Pancreas (tissue), 10 donors: ENCODE results near the gene GAS1. TPM values are rescaled to one million over a fixed set of nuclear protein-coding genes. Genes with fewer than 3 reads are reported as not detected.

ENCODE experiments used
- ATAC-seq, 4 donors: fragments of 200-7000 bp; cut with Tn5 transposase; one replicate each; pipeline versions ENCODE4 v1.8.0 to v1.9.1; 2020; ENCODE audit warnings: mild to moderate bottlenecking in 4 of 4, moderate library complexity in 4 of 4
- DNase-seq, 6 donors: peaks; one replicate each; pipeline ENCODE4 v3.0.0-alpha.2; 2020
- FAIRE-seq: peaks from 2 replicates; lab custom pipeline; 2012; peaks lifted over from hg19 to GRCh38; lab: Jason Lieb, UNC
- H3K27ac ChIP-seq, 4 donors: fragments of 200-600 bp; sonication (generic); 1 replicate in 3 of 4; 2 replicates in 1 of 4; pipeline versions ENCODE4 v1.5.0 to v1.8.0; 2020
- H3K27me3 ChIP-seq, 4 donors: fragments of 200-600 bp; one replicate each; pipeline ENCODE4 v1.8.0; 2021
- H3K36me3 ChIP-seq, 3 donors: fragments of 200-600 bp; sonication (generic) in 1 of 3; one replicate each; pipeline versions ENCODE4 v1.5.0 to v1.8.0; 2020 to 2021
- H3K4me1 ChIP-seq, 3 donors: fragments of 200-600 bp; one replicate each; pipeline ENCODE4 v1.8.0; 2021
- H3K4me3 ChIP-seq, 4 donors: fragments of 200-600 bp; sonication (generic) in 2 of 4; one replicate each; pipeline versions ENCODE4 v1.5.0 to v1.8.0; 2020 to 2021
- H3K9me3 ChIP-seq, 4 donors: fragments of 200-600 bp; one replicate each; pipeline ENCODE4 v1.8.0; 2021
- CTCF ChIP-seq, 4 donors: fragments of 200-600 bp; sonication (generic) in 3 of 4; IDR thresholded peaks; one replicate each; pipeline versions ENCODE4 v1.5.0 to v1.8.0; 2021; ENCODE audit warnings: antibody characterized with exemption in 4 of 4
- WGBS, 2 donors: extraction: QIAGEN DNeasy Blood & Tissue Kit; methylation state at CpG; one replicate each; pipeline ENCODE4 v1.1.7; 2013; 5-methylcytosine and 5-hydroxymethylcytosine counted together
- intact Hi-C, 3 donors: fragments of 100-400 bp; cut with DNase I; formaldehyde crosslinking; loops; one replicate each; pipeline versions ENCODE4 v1.11.1 to v1.14.2; 2022
- polyA plus RNA-seq, 2 donors: library from polyadenylated mRNA; stranded (reverse); fragments of 200-250 nt; gene quantifications; one replicate each; pipeline ENCODE4 v1.2.3, GENCODE V29; 2013
- total RNA-seq, 6 donors: library from RNA; stranded (reverse); fragmentation: NEBNext Ultra II Directional in 4 of 6; extraction: Animal tissue kit (Norgen Biotek cat#: 25700) in 4 of 6; gene quantifications; one replicate each; pipeline versions ENCODE4 v1.2.1 to v1.2.4, GENCODE V29; 2021 to 2023
- donor health status: healthy with polysubstance abuse.
- donor health status: DM: no; HTN: no; CAD: no; lungs with moderate emphysema.
- donor health status: DM: no; HTN: no; CAD: no.
- donor health status: control.
- donor health status: control.
- donor health status: Bipolar disorder and iron deficiency.
- donor health status: DM: yes; HTN: yes; CAD: no.
- donor health status: DM: no; HTN: no; CAD: no.
- donor health status: DM: no; HTN: no; CAD: no.
- donor health status: DM: yes; HTN: yes; CAD: no.

Gene GAS1
- total and polyA plus RNA-seq, 8 donors: 3.6 to 16.7 (median 7.2) TPM

- Histone ChIP-seq H3K9me3 (no peaks in the 10 kb centered on the region), H3K4me1 (no peaks in the 10 kb centered on the region), H3K4me3 (no peak overlapping the region), H3K36me3 (no peaks in the 10 kb centered on the region), H3K27ac (no peak overlapping the region), H3K27me3 (no peaks in the 10 kb centered on the region)
- no peak for FAIRE-seq
- no peak for ATAC-seq
- no peak for TF ChIP-seq CTCF (IDR thresholded peaks at IDR 0.05)
- intact Hi-C loops: no loop called here
- no peak for DNase-seq
Observed at GRCh38 chr9:86975606-86976005, 28.3 kb upstream of the GAS1 start.

DNA sequence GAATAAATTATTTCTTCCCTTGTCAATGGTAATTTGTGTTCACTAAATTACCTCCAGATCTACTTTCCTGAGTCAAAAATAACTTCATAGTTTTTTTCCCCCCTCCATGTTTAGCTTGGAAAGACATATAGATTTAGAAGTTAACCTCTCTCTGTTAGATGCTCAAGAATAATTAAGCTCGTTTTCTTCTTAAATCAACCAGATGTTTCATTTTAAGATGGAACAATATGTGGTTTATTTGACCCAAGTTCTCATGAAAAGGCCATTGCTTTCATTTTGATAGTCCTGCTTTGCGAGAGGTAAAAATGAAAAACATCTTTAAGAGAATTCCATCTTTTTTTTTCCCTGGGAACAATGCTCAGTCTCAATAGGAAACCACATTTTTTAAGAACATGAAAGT lies 27.7 kb upstream of the GAS1 start:
- intact Hi-C loops: no loop called here

GRCh38 chr9:86974421-86974820 lies 27.1 kb upstream of the GAS1 start:
- TF ChIP-seq CTCF (IDR thresholded peaks at IDR 0.05): no peak
- 96% methylated on average over 2 of the region's 2 CpGs for WGBS, 2 donors
- H3K27ac ChIP-seq: no peak overlapping the region
- ATAC-seq (no peak), DNase-seq (no peak), FAIRE-seq (no peak)
- intact Hi-C loops: no loop called here
- no peak overlapping the region for H3K4me3 ChIP-seq
- H3K36me3 ChIP-seq: no peaks in the 10 kb centered on the region
- no peaks in the 10 kb centered on the region for H3K9me3 ChIP-seq
- no peaks in the 10 kb centered on the region for H3K27me3 ChIP-seq
- H3K4me1 ChIP-seq: no peaks in the 10 kb centered on the region

More for the DNA sequence above, 27.7 kb upstream of the GAS1 start:
- ATAC-seq (no peak), DNase-seq (no peak), FAIRE-seq (no peak)
- WGBS, 2 donors: 86 to 89% methylated on average over 2 of the region's 2 CpGs
- H3K9me3 ChIP-seq: no peaks in the 10 kb centered on the region
- H3K27me3 ChIP-seq: no peaks in the 10 kb centered on the region
- H3K36me3 ChIP-seq: no peaks in the 10 kb centered on the region
- TF ChIP-seq CTCF (IDR thresholded peaks at IDR 0.05): no peak
- H3K27ac ChIP-seq: no peak overlapping the region
- no peaks in the 10 kb centered on the region for H3K4me1 ChIP-seq
- no peak overlapping the region for H3K4me3 ChIP-seq

- no peak overlapping the region for H3K27ac ChIP-seq
- ATAC-seq: no peak
- no peak for FAIRE-seq
- no peaks in the 10 kb centered on the region for H3K9me3 ChIP-seq
- no peaks in the 10 kb centered on the region for H3K27me3 ChIP-seq
- H3K36me3 ChIP-seq: no peaks in the 10 kb centered on the region
- no peak for DNase-seq
- intact Hi-C loops: no loop called here
- H3K4me1 ChIP-seq: no peaks in the 10 kb centered on the region
- no peak for TF ChIP-seq CTCF (IDR thresholded peaks at IDR 0.05)
- no peak overlapping the region for H3K4me3 ChIP-seq
Observed at GRCh38 chr9:86971742-86972141, 24.4 kb upstream of the GAS1 start.

DNA sequence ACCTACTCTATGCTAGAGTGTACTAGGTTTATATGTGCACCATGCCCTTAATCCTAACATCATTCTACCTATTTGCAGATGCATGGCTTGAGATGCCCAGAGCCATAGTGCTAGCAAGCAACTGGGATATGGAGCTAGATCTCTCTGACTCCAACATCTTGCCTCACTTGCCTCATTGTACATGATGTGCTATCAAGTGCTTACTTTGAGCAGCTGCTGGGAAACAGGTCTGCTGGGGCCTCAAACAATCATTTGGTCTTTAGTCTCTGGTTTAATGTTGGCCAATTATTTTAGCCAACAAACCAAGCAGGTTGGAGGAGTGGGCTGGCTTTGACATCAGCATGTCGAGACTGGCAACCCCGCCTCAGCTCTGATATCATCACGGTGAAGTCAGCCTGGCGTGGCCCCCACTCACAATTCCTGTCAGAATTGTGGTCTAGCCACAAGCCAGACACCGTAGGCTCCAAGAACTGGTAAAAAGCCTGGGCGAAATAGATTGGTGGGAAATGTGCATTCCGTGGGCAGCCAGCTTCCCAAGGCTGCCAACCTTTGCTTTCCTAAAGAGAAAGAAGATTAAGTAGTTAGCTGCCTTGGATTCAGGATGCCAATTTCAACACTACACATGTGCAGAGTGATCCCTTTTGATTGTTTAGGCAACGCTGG lies 21.1 kb upstream of the GAS1 start:
- DNase-seq: no peak
- Histone ChIP-seq H3K36me3 (no peaks in the 10 kb centered on the region), H3K27ac (no peak overlapping the region), H3K4me3 (no peak overlapping the region), H3K4me1 (peaks cover 0 to 3% (median 0%) of the 10 kb centered on the region in 3 donors), H3K27me3 (no peaks in the 10 kb centered on the region), H3K9me3 (no peaks in the 10 kb centered on the region)
- TF ChIP-seq CTCF (IDR thresholded peaks at IDR 0.05): no peak
- 84 to 91% methylated on average over 8 of the region's 8 CpGs for WGBS, 2 donors
- no peak for FAIRE-seq
- intact Hi-C loops: no loop called here
- ATAC-seq: no peak
